NCI-H2196 treated with DMSO at 0.1 percent for 48 hours (cell line): Measurements from ENCODE around the gene FBXO40.

Experiments
- DNase-seq: peaks from one replicate; lab custom pipeline; 2025; ENCODE audit not compliant: unreplicated experiment; lab: John Stamatoyannopoulos, UW

The FBXO40 gene

DNA sequence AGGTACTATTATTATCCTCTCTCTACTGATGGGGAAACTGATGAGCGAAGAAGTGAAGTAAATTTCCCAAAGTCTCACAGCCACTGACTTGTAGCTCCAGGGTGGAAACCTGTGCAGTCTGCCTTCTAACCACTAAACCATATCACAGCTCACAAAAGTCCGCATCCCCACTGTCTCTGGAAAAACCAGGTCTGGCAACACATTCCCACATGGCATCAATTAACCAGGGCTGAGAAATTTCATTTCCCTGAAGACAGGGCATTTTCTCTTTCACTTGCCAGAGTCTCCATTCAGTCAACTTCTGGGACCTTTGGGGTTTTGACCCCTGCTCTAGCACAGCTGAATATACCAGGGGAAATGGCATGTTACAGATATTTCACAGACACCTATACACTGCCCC is 26.5 kb downstream of the FBXO40 start:
- DNase-seq: no peak

DNA sequence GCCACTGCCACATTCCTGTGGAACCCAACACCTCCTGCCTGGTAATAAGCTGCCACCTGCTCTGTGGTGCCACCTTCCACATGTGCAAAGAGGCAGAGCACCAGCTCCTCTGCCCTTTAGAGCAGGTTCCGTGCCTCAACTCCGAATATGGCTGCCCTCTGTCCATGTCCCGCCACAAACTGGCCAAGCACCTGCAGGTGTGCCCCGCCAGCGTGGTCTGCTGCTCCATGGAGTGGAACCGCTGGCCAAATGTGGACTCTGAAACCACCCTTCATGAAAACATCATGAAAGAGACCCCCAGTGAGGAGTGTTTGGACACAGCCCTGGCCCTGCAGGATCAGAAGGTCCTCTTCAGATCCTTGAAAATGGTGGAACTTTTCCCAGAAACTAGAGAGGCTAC is 28.3 kb downstream of the FBXO40 start:
- DNase-seq: no peak

GRCh38 chr3:121624147-121624899 is 31.1 kb downstream of the FBXO40 start:
- DNase-seq: no peak

DNA sequence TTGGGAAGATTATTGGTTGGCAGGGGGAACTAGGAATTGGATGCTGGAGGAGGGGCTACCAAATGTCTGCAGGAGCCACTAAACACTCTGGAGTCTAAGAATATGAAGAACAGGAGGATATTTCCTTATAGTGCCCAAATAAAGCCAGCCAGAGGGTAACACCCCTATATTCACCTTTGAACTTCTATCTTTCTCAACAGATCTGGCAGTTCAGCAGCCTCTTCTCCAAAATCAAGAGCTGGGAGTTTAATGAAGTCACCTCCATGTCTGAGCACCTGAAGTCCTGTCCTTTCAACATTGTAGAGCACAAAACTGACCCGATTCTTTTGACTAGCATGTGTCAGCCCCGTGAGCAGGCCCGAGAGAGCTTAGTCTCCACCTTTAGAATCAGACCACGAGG is 33.3 kb downstream of the FBXO40 start:
- no peak for DNase-seq

GRCh38 chr3:121627211-121627610 is 34.0 kb downstream of the FBXO40 start:
- no peak for DNase-seq

DNA sequence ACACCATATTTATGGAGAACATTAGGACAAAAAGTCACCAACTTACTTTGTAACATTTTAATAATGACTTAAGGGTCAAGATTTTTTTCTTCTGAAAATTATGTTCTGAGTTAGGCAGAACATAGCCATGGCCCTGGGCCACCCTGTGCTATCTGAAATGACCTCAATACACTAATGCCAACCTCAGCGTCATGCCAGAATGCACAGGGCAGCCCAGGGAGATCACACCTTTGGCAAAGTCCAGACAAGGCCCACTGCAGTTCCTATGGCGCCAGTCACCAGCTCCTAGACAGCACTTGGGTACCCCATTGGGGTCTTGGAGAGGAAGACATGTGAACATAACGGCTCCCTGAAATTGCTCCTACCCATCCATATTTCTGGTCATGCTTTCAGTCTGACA is 34.4 kb downstream of the FBXO40 start:
- DNase-seq: no peak

DNA sequence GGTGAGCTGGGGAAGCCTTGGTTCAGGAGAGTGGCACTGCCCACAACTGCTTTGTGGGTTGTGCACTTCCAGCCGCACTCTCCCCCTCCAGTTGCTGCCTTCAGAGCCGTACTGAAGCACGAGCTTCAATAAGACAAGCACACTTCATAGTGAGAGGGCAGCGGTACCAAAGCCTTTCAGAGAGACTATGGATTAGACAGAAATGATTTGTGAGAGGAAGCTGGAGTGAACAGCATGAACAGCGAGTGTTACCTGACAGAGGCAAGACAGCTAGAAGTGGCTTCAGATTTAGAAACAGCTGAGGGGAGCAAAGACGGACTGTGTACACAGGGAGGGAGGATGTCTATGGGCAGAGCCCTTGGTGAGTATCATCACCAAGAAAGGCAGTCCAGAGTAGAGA is 36.4 kb downstream of the FBXO40 start:
- DNase-seq: no peak

DNA sequence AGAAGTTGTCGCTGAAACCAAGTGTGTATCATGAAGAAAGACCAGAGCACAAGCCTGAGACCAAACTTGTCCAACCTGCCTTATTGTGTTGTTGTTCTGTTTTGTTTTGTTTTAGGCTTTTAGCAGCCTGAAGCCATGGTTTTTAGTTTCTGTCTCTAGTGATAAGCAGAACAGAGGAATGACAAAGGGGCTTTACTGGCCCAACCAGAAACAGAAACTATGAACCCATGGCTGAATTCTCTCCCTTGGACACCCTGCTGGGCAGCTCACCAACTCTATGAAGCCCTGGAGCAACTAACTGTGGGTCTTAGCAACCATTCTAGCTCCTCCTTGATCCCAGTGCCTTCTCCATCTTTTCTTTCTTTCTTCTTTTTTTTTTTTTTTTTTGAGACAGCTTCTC is 37.2 kb downstream of the FBXO40 start:
- no peak for DNase-seq

DNA sequence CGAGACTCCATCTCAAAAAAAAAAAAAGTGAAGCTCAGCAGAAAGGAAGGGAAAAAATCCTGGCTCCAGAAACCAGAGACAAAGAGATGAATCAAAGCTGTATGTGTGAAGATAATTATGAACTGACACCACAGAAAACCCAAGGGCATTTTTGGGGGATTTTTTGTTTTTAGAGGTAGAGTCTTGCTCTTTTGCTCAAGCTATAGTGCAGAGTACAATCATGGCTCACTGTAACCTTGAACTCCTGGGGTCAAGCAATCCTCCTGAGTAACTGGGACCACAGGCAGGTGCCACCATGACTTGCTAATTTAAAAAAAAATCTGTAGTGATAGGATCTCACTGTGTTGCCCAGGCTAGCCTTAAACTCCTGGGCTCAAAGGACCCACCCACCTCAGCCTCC is 44.7 kb downstream of the FBXO40 start:
- DNase-seq: no peak

DNA sequence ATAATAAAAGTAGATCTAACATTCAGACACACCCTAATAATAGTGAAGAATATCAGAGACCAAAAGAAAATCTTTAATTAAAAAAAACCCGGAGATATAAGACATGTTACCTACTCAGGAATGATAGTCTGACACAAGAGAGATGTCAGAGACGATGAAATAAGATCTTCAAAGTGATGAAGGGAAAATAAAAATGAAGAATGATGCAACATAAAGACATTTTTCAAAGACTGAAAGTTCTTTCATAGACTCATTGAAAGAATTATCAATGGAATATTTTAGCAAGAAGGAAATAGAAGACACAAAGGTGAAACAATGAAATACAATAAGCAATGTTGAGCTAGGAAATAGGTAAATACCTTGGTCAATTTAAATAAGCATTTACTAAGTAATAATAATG is 47.9 kb downstream of the FBXO40 start:
- no peak for DNase-seq

DNA sequence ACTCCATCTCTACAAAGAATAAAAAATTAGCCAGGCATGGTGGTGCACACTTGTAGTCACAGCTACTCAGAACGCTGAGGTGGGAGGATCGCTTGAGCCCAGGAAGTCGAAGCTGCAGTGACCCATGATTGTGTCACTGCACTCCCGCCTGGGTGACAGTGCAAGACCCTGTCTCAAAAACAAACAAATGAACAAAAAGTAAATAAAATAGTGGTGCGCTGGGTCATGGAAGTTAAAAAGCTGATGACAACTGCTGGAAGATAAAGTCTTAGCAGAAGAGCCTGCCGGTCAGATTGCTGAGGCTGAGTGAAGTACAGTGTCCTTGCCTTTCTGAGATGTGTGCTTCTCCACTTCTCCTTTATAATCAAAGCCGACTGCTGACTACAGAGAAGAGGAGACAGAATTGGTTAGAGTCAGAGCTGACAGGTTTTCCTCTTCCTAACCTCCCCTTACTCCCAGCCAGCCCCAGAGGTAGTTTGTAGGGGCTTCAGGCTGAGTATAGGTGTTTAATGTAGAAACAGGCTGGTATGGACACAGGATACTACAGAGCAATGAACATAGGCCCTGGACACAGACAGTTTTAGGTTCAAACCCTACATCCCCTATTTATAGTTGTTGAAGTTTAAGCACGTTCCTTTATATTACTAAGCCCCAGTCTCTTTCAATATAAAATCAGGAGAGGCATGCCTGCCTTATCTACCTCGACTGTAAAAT is 49.6 kb downstream of the FBXO40 start:
- no peak for DNase-seq

GRCh38 chr3:121645054-121645453 is 51.9 kb downstream of the FBXO40 start:
- DNase-seq: no peak

GRCh38 chr3:121648219-121648958 is 55.2 kb downstream of the FBXO40 start:
- no peak for DNase-seq

- no peak for DNase-seq
Observed at GRCh38 chr3:121649645-121650044, 56.5 kb downstream of the FBXO40 start.

DNA sequence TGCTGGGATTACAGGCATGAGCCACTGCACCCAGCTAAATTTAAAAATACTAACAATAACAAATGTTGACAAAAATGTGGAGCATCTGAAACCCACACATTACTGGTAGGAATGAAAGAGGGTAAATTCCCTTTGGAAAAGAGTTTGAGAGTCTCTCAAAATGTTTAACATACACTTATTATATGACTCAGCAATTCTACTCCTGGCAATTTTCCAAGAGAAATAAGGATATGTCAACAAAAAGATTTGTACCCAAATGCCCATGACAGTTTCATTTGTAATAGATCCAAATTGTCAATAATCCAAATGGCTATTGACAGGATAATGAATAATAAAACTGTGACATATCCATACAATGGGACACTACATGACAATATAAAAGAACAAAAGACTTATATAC is 58.5 kb downstream of the FBXO40 start:
- DNase-seq: no peak

DNA sequence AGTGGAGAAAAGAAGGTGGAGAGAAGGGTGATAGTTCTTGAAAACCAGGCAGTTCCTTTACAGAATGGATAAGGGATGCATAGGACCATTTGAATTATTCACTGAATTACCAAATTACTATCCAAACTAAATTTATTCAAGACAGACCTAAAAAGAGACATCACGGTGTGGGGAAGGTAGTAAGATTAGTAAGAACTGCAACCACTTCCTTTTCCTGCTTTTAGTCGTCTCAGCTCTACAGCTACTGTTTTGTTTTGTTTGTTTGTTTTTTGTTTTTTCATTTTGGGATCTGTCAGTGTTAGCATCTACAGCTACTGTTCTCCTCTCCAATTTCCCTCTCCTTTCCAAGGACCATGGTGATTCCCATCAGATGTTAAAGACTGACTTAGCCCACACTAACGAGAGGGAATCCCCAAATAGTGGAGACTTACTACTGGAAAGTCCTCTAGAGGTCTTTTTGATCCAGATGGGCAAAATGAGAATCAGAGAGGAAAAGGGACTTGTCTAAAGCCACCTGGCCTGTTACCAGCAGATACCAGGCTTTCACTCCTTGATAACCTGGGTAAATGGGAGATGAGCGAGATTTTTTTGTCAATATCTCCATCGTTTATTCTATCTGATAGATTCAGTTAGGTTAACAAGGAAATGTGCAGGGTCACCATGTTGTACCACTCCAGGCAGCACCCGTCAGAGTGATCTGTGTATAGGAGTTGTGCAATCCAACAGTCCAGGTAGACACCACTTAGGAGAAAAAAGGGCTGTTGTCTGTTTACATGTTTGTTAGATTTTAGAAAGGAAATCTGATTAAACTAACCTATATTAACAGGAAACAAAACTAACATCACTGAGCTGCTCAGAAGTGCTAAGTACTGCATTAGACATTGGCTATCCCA is 61.6 kb downstream of the FBXO40 start:
- DNase-seq: no peak

- DNase-seq: no peak
Observed at GRCh38 chr3:121658716-121659435, 65.7 kb downstream of the FBXO40 start.

DNA sequence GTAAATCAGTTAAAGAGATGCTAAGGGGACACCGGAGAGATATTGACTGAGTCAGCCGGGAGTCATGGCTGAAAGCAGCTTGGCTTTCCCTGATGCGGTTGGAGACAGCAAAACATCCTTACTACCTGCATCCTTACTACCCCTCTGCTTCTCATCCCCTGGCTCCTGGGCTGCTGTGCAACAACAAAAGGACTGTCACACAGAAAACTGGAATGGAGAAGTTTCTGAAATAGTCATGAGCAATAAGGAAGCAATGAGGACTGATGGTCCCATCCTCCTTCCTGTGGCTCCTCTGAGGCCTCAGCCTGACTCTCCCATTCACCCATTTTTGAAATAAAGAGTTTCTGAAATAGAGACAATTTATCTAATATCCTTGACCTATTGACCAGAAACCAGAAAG is 66.4 kb downstream of the FBXO40 start:
- no peak for DNase-seq

GRCh38 chr3:121660356-121661171 is 67.4 kb downstream of the FBXO40 start, which contains the start of gene HCLS1:
Gene HCLS1, minus strand, starts transcription at chr3:121660903. Its CDS starts 2,556 bp downstream, at chr3:121658347.
- no peak for DNase-seq
